Measurements from ENCODE around the gene EME2.

The EME2 gene

GRCh38 chr16:1760911-1761310, 11.7 kb upstream of the EME2 start:
- no peak for TF ChIP-seq CTCF (IDR thresholded peaks at IDR 0.05; ENCODE audit: extremely low read depth, insufficient read depth, missing control alignments)
- no peak for DNase-seq (ENCODE audit: low spot score)
- in situ Hi-C loops (cut with MboI; ENCODE audit: low pct_unique_long_range_greater_than_20kb, low sequenced_read_pairs, unreplicated experiment): no loop called here

DNA sequence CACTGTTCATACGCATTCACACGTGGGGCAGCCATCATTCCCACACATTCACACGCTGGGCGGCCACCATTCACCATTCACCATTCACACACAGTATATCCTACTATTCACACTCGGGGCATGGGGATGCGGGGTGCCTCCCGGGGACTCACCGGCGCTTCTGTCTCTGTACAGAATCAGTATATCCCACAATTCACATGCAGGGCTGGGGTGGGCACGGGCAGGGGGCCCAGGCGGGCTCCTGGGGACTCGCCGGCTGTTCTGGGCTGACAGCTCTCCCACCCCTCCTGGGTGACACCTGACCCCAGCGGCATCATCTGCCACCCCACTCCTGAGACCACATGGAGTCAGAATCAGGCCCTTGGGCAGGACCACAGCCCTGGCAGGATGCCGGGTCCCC, 10.9 kb upstream of the EME2 start:
- in situ Hi-C loops (cut with MboI; ENCODE audit: low pct_unique_long_range_greater_than_20kb, low sequenced_read_pairs, unreplicated experiment): no loop called here
- no peak for DNase-seq (ENCODE audit: low spot score)
- no peak for TF ChIP-seq CTCF (IDR thresholded peaks at IDR 0.05; ENCODE audit: extremely low read depth, insufficient read depth, missing control alignments)

GRCh38 chr16:1762196-1762878, 10.3 kb upstream of the EME2 start:
- in situ Hi-C loops (cut with MboI; ENCODE audit: low pct_unique_long_range_greater_than_20kb, low sequenced_read_pairs, unreplicated experiment): no loop called here
- no peak for DNase-seq (ENCODE audit: low spot score)
- TF ChIP-seq CTCF (IDR thresholded peaks at IDR 0.05; ENCODE audit: extremely low read depth, insufficient read depth, missing control alignments): no peak

DNA sequence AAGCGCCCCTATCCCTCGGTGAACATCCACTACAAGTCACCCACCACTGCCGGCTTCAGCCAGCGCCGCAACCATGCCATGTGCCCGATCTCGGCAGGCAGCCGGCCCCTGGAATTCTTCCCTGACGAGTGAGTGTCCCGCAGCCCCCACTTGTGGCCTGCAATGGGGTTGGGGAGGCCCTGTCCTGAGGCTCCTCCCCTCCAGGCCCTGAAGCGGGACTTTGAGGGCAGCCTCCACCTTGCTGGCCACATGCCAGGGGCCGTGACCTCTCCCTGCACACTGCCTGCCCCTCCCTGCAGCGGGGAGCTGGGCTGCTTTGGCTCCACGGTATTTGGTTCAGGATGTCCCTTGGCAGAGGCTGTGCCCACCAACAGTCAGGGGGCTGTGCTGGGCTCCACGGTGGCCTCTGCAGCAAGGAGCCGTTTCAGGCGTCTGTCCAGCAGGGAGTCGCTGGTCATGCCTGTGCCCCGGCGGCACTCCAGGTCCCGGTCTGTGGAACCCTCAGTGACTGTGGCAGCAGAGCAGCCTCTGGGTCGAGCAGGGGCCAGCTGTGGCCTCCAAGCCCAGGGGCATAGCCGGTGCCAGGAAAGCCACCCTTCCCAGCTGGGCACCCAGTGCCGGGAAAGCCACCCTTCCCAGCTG, 9.6 kb upstream of the EME2 start:
- TF ChIP-seq CTCF (IDR thresholded peaks at IDR 0.05; ENCODE audit: extremely low read depth, insufficient read depth, missing control alignments): no peak
- in situ Hi-C loops (cut with MboI; ENCODE audit: low pct_unique_long_range_greater_than_20kb, low sequenced_read_pairs, unreplicated experiment): no loop called here
- no peak for DNase-seq (ENCODE audit: low spot score)

DNA sequence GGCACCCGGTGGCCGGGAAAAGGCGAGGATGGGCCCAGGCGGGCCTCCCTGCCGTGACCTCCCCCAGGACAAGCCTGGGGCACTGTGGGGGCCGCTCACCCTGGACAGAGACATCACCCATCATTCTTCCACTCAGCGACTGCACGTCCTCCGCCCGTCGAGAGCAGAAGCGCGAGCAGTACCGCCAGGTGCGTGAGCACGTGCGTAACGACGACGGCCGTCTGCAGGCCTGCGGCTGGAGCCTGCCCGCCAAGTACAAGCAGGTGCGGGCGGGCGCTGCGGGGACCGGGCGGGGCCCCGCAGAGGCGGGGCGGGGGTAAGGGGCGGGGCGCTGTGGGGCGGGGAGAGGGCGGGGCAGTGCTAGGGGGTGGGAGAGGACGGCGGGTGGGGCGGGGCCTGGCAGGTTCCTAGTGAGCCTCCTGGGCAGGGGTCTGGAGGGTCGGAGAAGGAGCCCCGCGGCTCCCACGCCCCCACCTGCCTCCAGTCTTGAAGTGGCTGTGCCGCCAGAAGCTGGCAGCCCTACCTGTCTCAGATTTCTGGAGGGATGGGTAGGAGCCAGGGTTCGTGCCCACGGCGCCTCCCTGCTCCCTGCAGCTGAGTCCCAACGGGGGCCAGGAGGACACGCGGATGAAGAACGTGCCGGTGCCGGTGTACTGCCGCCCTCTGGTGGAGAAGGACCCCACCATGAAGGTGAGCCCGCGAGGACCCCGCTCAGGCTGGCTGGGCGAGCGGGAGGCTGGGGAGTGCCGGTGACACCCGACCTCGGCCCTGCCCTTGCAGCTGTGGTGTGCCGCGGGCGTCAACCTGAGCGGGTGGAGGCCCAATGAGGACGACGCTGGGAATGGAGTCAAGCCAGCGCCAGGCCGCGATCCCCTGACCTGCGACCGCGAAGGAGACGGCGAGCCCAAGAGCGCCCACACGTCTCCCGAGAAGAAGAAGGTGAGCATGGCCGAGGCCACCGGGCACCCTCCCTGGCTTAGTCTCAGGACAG, 8.8 kb upstream of the EME2 start:
- in situ Hi-C loops (cut with MboI; ENCODE audit: low pct_unique_long_range_greater_than_20kb, low sequenced_read_pairs, unreplicated experiment): no loop called here
- no peak for DNase-seq (ENCODE audit: low spot score)
- TF ChIP-seq CTCF (IDR thresholded peaks at IDR 0.05; ENCODE audit: extremely low read depth, insufficient read depth, missing control alignments): peak; percentile 12

GRCh38 chr16:1764971-1765370, 7.6 kb upstream of the EME2 start:
- in situ Hi-C loops (cut with MboI; ENCODE audit: low pct_unique_long_range_greater_than_20kb, low sequenced_read_pairs, unreplicated experiment): no loop called here
- DNase-seq (ENCODE audit: low spot score): no peak
- no peak for TF ChIP-seq CTCF (IDR thresholded peaks at IDR 0.05; ENCODE audit: extremely low read depth, insufficient read depth, missing control alignments)

Measured in GM13977 (cell line).